Measurements from ENCODE around the gene TSPAN17.

TSPAN17 gene

GRCh38 chr5:176643491-176644219, 3.6 kb upstream of the TSPAN17 start:
- no peak for DNase-seq

- DNase-seq: no peak
Observed at GRCh38 chr5:176644294-176644693, 3.0 kb upstream of the TSPAN17 start.

DNA sequence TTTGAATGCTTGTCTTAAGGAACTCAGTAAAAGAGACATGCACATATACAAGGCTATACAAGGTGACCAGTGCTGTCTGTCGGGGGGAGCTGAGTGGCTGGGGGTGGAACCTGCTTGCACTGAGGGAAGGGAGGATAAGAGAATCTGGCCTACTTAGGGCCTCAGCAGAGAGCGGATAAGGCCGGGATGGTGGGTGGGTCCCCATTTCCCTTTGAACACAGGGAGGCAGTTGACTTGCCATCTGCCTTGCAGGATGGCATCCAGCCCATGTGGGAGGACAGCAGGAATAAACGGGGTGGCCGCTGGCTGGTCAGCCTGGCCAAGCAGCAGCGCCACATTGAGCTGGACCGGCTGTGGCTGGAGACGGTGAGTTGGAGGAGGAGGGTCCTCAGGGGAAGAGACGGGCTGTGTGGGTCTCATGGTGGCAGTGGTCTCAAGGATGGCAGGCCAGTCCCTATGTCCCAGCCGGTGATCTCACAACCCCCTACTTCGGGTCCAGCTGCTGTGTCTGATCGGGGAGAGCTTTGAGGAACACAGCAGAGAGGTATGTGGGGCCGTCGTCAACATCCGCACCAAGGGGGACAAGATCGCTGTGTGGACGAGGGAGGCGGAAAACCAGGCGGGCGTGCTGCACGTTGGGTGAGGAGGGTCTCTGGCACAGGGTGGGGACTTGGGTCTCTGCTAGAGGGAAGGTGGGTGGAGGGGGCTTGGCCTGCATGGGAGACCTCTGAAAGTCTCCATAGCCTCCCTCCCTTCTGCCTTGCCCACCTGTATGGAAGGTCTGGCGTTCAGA, 2.2 kb upstream of the TSPAN17 start:
- no peak for DNase-seq

GRCh38 chr5:176646049-176646706, 1.1 kb upstream of the TSPAN17 start:
- no peak for DNase-seq

DNA sequence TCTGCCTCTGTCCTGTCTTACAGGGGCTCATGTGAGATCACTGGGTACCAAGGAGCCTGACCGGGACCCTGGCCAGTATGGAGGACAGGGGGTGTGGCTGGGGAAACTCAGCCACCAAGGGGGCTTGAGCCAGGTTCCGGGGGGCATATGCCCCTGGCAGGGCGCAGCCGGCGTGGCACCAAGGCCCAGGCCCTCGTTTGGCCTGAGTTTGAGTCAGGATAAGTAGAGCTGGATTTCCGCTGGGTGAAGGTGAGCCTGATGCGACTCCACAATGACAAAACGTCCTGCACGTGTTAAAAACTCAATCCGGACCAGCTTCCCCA, 616 bp upstream of the TSPAN17 start:
- no peak for DNase-seq

DNA sequence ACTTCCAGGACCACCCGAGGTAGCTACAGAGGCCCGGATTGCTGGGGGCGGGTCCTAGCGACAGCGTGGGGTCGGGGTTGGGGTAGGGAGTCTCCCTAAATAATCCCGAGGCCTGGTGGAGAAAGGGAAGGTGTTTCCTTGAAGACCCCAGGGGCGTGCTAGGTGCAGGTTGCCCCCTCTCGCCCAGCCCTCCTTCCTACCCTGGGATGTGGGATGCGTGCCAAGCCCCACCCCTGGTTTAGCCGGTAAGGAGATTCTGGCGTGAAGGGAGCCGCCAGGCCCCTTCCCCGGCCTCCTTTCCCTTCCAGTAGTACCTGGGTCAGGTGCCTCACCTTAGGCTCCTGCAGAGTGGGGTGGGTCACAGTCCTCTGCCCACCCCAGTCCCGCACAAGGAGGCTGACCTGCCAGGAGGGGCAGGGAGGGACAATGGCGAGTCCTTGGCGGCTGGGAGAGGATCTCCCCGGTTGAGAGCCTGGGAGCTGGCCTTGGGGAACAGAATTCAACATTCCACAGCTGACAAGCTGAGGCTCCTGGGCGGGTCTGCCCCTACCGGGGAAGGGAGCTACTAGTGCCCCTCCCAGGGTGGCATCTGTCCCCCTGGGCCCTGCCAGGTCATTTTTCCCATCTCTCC, 674 bp downstream of the TSPAN17 start:
- DNase-seq: peak; percentile 11

DNA sequence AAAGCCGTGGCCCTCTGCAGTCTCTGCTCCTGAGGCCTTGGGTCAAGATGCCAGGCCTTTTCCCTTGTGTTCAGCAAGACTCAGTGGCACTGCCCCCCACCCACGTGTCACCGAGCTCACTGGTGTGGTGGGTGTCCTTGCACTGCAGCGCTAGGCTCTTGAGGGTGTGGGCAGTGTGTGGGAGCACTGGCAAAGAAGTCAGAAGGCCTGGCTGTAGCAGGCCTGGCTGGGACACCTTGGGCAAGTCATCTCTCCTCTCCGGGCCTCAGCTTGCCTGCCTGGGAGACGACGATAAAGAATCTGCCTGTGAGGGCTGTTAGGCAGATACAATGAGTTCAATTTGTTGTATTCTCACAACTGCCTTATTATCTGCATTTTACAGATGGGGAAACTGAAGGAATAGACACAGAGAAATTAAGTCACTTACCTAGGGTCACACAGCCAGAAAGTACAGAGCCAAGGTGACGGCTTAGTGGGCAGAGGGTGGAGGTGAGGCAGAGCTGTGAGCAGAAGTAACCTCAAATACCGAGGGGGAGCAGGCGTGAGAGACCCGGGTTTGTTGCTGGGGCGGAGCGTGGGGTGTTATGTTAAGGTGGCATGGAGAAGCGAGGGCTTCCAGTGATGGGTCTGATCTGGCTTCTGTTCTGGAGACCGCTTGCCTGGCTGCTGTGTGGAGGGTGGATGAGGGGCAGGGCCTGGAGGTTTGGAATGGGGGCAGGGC, 1.4 kb downstream of the TSPAN17 start:
- no peak for DNase-seq

DNA sequence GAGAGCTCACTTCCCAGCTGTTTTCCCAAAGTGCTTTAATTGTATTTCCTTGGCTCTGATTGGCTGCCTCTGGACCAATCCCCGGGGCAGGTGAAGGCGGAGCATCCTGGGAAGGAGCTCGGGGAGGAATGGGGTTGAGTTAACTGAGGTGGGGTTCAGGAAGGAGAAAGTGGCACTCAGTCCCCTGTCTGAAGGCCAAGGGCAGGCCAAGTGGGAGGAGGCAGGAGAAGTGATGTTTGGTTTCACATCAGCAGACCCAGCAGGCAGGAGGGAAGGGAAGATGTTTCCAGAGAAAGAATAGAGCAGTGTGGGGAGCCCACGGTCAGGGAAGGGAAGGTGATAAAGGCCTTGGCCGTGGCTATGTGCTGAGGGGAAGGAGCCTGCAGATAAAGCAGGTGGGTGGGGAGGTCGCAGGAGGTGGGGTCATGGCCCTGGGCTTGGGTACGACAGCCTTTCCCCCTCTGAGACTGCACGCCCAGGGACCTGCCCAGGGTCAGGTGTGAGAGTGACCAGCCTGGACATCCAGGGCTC, 3.1 kb downstream of the TSPAN17 start:
- DNase-seq: no peak

DNA sequence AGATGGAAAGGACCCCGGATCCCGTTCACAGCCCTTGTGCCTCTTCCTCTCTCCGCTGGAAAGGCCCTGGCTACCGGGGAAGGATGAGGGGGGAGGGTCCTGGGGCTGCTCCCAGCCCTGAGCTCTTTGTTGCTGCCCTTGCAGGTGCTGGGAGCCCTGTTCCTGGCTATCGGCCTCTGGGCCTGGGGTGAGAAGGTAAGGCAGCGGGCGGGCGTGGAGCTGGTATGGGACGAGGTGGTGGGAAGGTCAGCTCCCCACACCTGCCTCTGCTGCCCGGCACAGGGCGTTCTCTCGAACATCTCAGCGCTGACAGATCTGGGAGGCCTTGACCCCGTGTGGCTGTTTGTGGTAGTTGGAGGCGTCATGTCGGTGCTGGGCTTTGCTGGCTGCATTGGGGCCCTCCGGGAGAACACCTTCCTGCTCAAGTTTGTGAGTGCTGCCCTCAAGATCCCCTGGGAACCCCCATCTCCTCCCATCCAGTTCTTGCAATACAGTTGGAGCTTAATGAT, 4.2 kb downstream of the TSPAN17 start:
- DNase-seq: no peak

DNA sequence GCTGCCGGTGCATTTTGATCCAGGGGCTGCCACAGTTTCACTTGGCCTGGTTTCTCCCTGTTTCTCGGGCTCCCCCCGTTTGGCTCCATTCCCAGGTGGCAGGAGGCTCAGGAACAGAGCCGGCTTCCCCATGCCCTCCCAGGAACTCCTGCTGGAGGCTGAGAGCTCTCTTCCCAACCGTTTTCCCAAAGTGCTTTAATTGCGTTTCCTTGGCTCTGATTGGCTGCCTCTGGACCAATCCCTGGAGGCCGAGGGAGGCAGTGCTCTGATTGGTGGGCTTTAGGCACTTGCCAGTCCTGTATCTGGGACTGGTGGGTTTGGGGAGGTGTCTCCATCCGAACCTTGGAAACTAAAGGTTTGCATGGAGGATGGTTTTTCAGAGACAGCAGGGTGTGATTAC, 4.9 kb downstream of the TSPAN17 start:
- peak; percentile 66 for DNase-seq

DNA sequence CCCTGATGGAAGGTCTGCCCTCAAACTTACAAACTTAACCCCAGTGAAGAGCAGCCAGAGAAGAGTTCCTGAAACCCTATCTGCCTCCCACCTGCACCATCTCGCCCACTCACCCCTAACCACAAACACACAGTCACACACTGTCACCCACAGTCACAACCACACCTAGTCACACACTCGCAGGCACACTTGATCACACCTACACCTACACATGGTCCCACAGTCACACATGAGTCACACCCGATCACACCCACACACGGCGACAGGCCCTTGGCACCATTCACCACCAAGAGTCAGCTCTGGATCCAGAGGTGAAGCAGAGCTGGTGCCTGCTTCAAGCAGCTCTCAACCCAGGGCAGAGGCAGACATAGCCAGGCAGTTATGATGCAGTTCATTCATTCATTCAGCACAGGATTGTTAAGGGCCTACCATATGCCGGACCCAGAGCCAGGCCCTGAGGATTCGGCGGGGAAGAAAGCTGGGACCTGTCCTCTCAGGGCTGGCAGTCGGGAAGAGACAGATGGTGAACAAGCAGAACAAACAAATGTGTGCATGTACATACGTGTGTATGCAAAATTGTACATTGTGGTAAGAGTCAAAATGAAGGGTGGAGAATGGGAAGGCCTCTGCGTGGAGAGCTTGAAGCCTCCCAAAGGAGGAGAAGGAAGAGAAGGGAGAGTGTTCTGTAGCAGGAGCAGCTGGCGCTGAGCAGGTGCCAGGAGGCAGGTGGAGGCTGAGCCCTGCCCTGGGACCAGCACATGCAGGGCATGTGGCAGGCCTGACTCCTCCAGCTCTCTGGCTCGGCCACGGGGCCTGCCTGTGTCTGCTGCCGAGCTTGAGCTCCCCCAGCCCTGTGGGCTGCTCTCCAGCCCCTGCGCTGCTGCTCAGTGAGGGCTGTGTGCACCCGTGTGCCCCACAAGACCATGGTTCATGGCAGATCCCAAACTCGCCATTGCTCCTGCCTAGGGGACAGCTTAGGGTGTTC, 6.4 kb downstream of the TSPAN17 start:
- DNase-seq: peak; percentile 86

GRCh38 chr5:176654856-176655255, 7.6 kb downstream of the TSPAN17 start:
- DNase-seq: no peak

GRCh38 chr5:176656467-176656990, 9.2 kb downstream of the TSPAN17 start:
- no peak for DNase-seq

DNA sequence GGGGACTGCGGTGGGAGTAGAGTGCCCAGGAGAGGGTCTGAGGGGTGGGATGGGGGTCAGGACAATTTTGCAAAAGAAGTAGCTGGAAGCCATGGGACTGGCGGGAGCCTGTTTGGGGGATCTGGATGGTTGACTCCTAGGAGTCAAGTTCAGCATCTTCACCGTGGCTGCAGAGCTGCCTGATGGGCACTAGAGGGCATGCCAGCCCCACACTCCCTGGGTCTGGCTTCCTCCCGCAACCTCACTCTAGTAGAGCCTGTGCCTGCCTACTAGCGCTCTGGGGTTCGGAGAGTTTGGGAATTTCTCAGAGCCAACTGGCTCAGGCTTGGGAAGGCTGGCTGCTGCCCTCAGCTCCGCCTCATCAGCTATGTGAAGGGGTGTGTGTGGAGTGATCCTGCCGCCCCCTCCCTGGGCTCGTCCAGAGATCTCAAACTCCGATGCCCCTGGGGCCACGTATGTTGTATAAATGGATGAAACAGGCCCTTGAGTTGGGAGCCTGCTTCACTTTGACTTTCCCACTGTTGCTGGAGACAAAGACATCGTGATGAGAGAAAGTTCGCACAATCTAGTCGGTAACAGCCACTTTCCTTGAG, 10.8 kb downstream of the TSPAN17 start:
- DNase-seq: peak; percentile 60

DNA sequence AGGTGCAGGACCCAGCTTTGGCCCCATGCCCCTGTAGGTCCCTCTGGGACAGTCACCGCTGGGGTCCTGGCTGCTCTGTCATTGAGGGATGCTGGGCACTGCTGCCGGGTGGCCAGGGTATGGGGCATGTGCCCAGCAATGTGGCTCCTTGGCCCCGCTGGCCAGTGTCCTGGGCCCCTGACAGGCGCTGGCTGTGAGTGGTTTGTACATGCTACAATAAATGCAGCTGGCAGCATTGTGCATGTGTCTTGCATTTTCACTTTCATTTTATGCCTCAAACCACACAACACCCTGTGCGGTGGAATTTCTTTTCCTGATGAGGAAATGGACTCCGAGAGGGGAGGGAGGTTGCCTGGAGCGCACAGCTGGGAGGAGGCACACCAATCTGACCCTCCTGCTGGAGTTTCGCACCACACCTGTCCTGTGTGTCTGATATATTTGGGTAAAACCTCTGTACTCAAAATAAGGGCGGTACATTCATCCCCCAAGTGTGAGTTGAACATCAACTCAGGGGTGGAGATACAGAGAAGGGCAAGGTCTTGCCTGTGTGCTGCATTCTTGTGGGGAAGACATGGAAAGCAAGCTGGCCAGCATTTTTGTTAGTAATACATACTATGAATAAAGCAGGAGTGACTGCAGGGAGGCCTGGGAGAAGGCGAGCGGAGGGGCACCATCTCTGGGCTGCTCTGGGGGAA, 11.7 kb downstream of the TSPAN17 start:
- DNase-seq: no peak

- DNase-seq: no peak
Observed at GRCh38 chr5:176659512-176659839, 12.2 kb downstream of the TSPAN17 start.

DNA sequence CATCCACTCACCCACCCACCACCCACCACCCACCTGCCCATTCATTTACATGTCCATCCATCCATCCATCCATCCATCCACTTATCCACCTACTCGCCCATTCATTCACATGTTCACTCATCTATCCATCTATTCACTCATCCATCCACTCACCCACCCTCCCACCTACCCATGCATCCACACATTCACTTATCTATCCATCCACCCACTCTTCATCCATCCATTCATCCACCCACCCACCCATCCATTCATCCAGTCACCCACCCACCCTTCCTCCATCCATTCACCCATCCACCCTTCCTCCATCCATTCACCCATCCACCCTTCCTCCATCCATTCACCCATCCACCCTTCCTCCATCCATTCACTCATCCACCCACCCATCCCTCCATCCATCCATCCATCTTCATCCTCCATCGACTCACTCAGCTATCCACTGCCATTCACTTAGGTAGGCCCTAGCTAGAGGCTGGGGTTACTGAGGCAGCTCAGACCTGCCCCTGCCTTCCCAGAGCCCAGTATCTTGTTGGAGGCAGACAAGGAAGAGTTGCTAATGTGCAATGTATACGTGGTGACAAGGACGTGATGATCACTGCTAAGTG, 12.7 kb downstream of the TSPAN17 start:
- DNase-seq: no peak

DNA sequence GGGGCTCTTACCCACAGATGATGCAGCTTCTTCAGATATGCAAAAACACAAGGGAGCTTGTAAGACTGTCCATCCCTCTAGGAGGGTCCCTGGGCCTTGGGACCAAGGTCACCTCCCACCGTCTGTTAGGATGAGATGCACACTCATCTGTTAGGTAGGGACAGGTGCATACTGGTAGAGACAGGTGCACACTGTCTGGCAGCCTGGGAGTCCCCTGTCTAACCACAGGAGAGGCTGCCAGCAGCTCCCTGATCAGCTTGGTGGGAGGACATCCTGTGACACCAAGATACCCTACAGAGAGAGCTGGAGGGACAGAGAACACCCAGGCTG, 13.2 kb downstream of the TSPAN17 start:
- no peak for DNase-seq

GRCh38 chr5:176660860-176661641, 13.8 kb downstream of the TSPAN17 start:
- DNase-seq: peak; percentile 49

Measured in NCI-H1694 (cell line).